HG03039 (cell line): Measurements from ENCODE around the gene ZNF860.
"Not testable (repeated sequence)": the region's sequence is repeated elsewhere in the genome, so short reads cannot be mapped to it uniquely, and the experiment has no call there.

Source experiments
- ATAC-seq: cut with Tn5 transposase; IDR thresholded peaks from one replicate; pipeline ENCODE4 v1.9.1; 2021; ENCODE audit warnings: mild to moderate bottlenecking, moderate library complexity; ENCODE audit not compliant: unreplicated experiment

Gene ZNF860

GRCh38 chr3:31960793-31961431, 20.6 kb upstream of the ZNF860 start:
- no peak for ATAC-seq

GRCh38 chr3:31962801-31963205, 18.7 kb upstream of the ZNF860 start:
- ATAC-seq: no peak

- no peak for ATAC-seq
Observed at GRCh38 chr3:31966978-31967591, 14.5 kb upstream of the ZNF860 start.

- no peak for ATAC-seq
Observed at GRCh38 chr3:31967592-31967991, 14.0 kb upstream of the ZNF860 start.

- ATAC-seq: no peak
Observed at GRCh38 chr3:31968369-31968926, 13.1 kb upstream of the ZNF860 start.

- ATAC-seq: no peak
Observed at GRCh38 chr3:31968927-31969418, 12.6 kb upstream of the ZNF860 start.

- no peak for ATAC-seq
Observed at GRCh38 chr3:31971607-31972006, 9.9 kb upstream of the ZNF860 start.

GRCh38 chr3:31973081-31973480, 8.5 kb upstream of the ZNF860 start:
- no peak for ATAC-seq

GRCh38 chr3:31973837-31974236, 7.7 kb upstream of the ZNF860 start:
- ATAC-seq: no peak

- no peak for ATAC-seq
Observed at GRCh38 chr3:31974471-31974870, 7.1 kb upstream of the ZNF860 start.

GRCh38 chr3:31974964-31975363, 6.6 kb upstream of the ZNF860 start:
- ATAC-seq: no peak

GRCh38 chr3:31976302-31976701, 5.2 kb upstream of the ZNF860 start:
- no peak for ATAC-seq

GRCh38 chr3:31977736-31978135, 3.8 kb upstream of the ZNF860 start:
- no peak for ATAC-seq

- ATAC-seq: no peak
Observed at GRCh38 chr3:31978553-31978952, 3.0 kb upstream of the ZNF860 start.

GRCh38 chr3:31979001-31979697, 2.4 kb upstream of the ZNF860 start:
- peak; percentile 52 for ATAC-seq

GRCh38 chr3:31980530-31981205, 882 bp upstream of the ZNF860 start:
- no peak for ATAC-seq

- no peak for ATAC-seq
Observed at GRCh38 chr3:31984321-31984720, 2.8 kb downstream of the ZNF860 start.

- no peak for ATAC-seq
Observed at GRCh38 chr3:31985831-31986230, 4.3 kb downstream of the ZNF860 start.

GRCh38 chr3:31988271-31988670, 6.7 kb downstream of the ZNF860 start:
- no peak for ATAC-seq

GRCh38 chr3:31992995-31993394, 11.4 kb downstream of the ZNF860 start:
- not testable (repeated sequence) for ATAC-seq

GRCh38 chr3:31993843-31994242, 12.3 kb downstream of the ZNF860 start:
- no peak for ATAC-seq
